ENCODE results near the gene EDEM2.

EDEM2 gene

DNA sequence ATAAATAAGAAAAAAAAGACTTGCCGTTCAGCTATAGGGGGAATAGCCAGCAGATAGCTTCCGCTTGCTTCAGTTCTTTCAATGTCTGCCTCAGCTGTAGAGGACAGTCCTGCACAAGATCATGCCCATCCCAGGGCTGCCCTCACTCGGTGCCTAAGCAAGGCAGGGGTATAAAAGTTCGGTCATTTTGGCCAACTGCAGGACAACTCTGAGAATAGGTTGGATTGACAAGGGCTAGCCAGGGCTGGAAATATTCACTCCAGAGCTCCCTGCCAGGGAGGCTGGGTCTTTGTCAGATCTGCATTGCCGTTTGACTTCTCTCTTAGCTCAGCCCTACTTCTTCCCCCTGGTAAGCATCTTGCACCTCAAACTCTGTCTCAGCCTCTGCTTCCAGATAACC, 33.1 kb upstream of the EDEM2 start:
- no peak for TF ChIP-seq CTCF (IDR thresholded peaks at IDR 0.05)

DNA sequence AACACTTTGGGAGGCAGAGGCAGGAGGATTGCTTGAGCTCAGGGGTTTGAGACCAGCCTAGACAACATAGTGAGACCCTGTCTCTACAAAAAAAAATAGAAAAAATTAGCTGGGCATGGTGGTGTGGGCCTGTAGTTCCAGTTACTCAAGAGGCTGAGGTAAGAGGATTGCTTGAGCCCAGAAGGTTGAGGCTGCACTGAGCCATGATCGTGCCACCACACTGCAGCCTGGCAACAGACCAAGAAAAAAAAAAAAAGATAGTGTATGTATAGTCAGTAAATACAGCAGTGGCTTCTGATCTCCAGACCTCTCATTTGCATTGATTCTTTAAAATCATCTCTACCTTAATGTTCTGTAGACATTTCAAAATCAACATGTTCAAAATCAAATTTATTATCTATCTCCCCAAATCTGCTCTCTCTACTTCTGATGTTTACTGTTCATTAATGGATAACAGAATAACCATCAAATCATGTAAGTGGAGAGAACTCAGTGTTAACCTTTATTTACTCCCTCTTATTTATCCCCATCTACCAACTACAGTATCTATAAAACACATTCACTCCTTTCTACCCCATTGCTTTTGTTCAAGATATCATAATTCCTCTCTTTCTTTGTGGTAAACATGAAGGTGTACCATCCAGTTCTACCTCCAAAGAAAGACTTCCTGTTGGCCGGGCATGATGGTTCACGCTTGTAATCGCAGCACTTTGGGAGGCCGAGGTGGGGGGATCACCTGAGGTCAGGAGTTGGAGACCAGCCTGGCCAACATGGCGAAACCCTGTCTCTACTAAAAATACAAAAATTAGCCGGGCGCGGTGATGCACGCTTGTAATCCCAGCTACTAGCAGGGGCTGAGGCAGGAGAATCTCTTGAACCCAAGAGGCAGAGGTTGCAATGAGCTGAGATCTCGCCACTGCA, 32.4 kb upstream of the EDEM2 start:
- no peak for TF ChIP-seq CTCF (IDR thresholded peaks at IDR 0.05)

- no peak for TF ChIP-seq CTCF (IDR thresholded peaks at IDR 0.05)
These were observed 29.0 kb upstream of the EDEM2 start for GRCh38 chr20:35176132-35176531.

- TF ChIP-seq CTCF (IDR thresholded peaks at IDR 0.05) = no peak
These were observed 27.5 kb upstream of the EDEM2 start for GRCh38 chr20:35174458-35175216.

- TF ChIP-seq CTCF (IDR thresholded peaks at IDR 0.05) = no peak
These were observed 26.5 kb upstream of the EDEM2 start for GRCh38 chr20:35173576-35174192.

- no peak for TF ChIP-seq CTCF (IDR thresholded peaks at IDR 0.05)
These were observed 25.3 kb upstream of the EDEM2 start for GRCh38 chr20:35172434-35172806.

GRCh38 chr20:35171753-35172433, 24.8 kb upstream of the EDEM2 start, which contains the start of gene PROCR:
TSS of gene PROCR (plus strand) at chr20:35172072. CDS start at chr20:35172155, 83 bp downstream.
- no peak for TF ChIP-seq CTCF (IDR thresholded peaks at IDR 0.05)

Measured in LNCAP (cell line).